Measurements from ENCODE around the gene LRRC59. TPM values are rescaled to one million over a fixed set of nuclear protein-coding genes. Genes with fewer than 3 reads are reported as not detected.

LRRC59 gene
- total and polyA plus RNA-seq, 2 of the 13 experiments (the other 11 are each of a cell fraction or from before 2014, with no cell fraction given), result 87.3 to 222 TPM

- TF ChIP-seq HMGXB3 (CRISPR knock-in tag; IDR thresholded peaks at IDR 0.05; ENCODE audit: borderline replicate concordance) (peak; percentile 92), HDAC6 (IDR thresholded peaks at IDR 0.05; ENCODE audit: low read depth, low read length) (no peak), BCL6 (CRISPR knock-in tag; IDR thresholded peaks at IDR 0.05) (peak; percentile 42), ZNF460 (CRISPR knock-in tag; IDR thresholded peaks at IDR 0.05; ENCODE audit: borderline replicate concordance) (no peak; the same call in 1 of the 2 replicates), NFIC (IDR thresholded peaks at IDR 0.05; ENCODE audit: low read length) (peak; percentile 65; the same call in 1 of the 2 replicates), MYNN (CRISPR knock-in tag; IDR thresholded peaks at IDR 0.05; ENCODE audit: low read depth) (peak; percentile 77; the same call in 1 of the 2 replicates), ZBED4 (CRISPR knock-in tag; IDR thresholded peaks at IDR 0.05; ENCODE audit: borderline replicate concordance) (no peak), ZNF691 (CRISPR knock-in tag; IDR thresholded peaks at IDR 0.05; ENCODE audit: borderline replicate concordance, low read depth) (peak; percentile 89; the same call in 1 of the 2 replicates), ZNF354B (CRISPR knock-in tag; IDR thresholded peaks at IDR 0.05) (no peak), MBD4 (IDR thresholded peaks at IDR 0.05; ENCODE audit: borderline replicate concordance, low read length) (no peak), RFX5 (IDR thresholded peaks at IDR 0.05; ENCODE audit: low read depth, low read length) (peak; percentile 66; the same call in 1 of the 2 replicates), KLF9 (CRISPR knock-in tag; IDR thresholded peaks at IDR 0.05; ENCODE audit: low read depth) (peak; percentile 74; the same call in 1 of the 2 replicates), PITX1 (CRISPR knock-in tag; IDR thresholded peaks at IDR 0.05) (peak; percentile 70; the same call in 1 of the 2 replicates), HES4 (CRISPR knock-in tag; IDR thresholded peaks at IDR 0.05; ENCODE audit: borderline replicate concordance) (peak; percentile 78), ZNF33B (CRISPR knock-in tag; IDR thresholded peaks at IDR 0.05) (peak; percentile 59; the same call in 1 of the 2 replicates), SNAI1 (CRISPR knock-in tag; IDR thresholded peaks at IDR 0.05; ENCODE audit: borderline replicate concordance) (peak; percentile 93; the same call in 1 of the 2 replicates), HMGA1 (CRISPR knock-in tag; conservative IDR thresholded peaks at IDR 0.05) (no peak)
- TF ChIP-seq, protein P1, sequence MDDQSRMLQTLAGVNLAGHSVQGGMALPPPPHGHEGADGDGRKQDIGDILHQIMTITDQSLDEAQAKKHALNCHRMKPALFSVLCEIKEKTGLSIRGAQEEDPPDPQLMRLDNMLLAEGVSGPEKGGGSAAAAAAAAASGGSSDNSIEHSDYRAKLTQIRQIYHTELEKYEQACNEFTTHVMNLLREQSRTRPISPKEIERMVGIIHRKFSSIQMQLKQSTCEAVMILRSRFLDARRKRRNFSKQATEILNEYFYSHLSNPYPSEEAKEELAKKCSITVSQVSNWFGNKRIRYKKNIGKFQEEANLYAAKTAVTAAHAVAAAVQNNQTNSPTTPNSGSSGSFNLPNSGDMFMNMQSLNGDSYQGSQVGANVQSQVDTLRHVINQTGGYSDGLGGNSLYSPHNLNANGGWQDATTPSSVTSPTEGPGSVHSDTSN (CRISPR knock-in tag; IDR thresholded peaks at IDR 0.05; ENCODE audit: borderline replicate concordance), result 0 out of 2 replicates have a peak, but pooled peaks have one; percentile 1
These were observed 24.4 kb downstream of the LRRC59 start, which contains the start of the genes EME1 and MRPL27 (continued) for GRCh38 chr17:50372758-50373556.

All from HepG2 (cell line).